Eye (tissue), 1 donor: ENCODE measurements around the gene ANO8.
"Not testable (repeated sequence)": the region's sequence is repeated elsewhere in the genome, so short reads cannot be mapped to it uniquely, and the experiment has no call there.

ENCODE experiments used
- DNase-seq: peaks from one replicate; pipeline ENCODE4 v3.0.0-alpha.2; 2015

Gene ANO8

DNA sequence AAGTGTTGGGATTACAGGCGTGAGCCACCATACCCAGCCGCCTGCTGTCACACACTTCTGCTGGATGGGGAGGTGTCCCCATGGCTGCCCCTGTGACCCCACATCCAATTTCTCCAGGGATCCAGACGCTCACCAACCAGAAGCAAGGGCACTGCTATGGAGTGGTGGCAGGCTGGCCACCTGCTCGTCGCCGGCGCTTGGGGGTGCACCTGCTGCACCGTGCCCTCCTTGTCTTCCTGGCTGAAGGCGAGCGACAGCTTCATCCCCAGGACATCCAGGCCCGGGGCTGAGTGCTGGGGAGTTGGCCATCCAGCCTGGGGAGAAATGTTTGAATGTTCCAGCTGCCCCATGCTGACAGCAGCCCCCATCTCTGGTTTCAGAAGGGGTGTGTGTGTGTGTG, 48.4 kb downstream of the ANO8 start:
- DNase-seq, result no peak

DNA sequence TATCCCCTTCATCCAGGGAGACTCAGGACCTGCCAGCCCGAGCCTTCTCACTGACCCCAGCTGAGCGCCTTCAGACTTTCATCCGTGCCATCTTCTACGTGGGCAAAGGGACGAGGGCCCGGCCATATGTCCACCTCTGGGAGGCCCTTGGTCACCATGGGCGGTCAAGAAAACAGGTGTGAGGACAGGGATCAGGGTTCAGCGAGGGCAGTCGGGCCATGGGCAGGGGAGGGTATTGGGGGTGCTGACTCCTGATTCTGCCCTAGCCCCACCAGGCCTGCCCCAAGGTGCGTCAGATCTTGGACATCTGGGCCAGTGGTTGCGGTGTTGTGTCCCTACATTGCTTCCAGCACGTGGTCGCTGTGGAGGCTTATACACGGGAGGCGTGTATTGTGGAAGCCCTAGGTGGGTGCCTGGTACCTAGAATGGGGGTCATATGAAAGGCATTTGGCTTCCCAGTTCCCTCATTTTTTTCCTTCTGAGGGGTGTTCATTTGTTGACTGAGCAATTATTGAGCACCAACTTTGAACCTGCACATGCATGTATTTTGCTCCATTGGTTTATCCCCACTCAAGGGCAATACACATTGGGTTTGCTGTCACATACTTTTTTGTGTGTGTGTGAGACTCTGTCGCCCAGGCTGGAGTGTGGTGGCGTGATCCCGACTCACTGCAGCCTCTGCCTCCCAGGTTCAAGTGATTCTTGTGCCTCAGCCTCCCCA, 49.1 kb downstream of the ANO8 start:
- no peak for DNase-seq

DNA sequence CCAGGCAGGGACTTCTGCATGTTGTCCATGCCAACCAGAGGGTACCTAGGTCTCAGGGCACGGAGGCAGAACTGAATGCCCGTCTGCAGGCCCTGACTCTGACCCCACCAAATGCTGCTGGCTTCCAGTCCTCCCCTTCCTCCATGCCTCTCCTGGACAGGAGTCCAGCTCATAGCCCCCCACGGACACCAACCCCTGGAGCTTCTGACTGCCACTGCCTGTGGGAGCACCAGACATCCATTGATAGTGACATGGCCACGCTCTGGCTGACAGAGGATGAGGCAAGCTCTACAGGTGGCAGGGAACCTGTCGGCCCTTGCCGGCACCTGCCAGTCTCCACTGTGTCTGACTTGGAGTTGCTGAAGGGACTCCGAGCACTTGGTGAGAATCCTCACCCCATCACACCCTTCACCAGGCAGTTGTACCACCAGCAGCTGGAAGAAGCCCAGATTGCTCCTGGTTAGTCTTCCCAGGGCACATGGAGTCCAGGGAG, 51.1 kb downstream of the ANO8 start:
- no peak for DNase-seq

DNA sequence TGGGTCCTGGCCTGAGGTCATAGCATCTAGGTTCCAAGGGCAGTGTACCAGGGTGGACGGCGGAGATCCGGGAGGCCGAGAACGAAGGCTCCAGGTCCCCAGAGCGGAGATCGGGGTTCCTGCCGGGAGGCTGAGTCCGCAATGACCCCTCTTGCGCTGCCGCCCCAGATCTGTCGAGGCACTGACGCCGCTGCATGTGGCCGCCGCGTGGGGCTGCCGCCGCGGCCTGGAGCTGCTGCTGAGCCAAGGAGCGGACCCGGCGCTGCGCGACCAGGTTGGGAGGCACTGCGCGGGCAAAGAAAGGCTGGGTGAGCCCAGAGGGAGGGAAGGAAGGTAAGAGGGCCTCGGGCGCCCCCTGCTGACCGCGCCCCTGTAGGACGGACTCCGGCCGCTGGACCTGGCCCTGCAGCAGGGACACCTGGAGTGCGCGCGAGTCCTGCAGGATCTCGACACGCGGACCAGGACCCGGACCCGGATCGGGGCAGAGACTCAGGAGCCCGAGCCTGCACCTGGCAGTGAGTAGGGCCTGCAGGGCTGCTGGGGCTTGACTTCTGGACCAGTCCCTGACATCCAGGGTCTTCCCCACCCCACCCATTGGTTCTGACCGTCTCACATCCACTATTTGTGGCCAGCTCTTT, 52.0 kb downstream of the ANO8 start:
- DNase-seq, result peak; percentile 93

DNA sequence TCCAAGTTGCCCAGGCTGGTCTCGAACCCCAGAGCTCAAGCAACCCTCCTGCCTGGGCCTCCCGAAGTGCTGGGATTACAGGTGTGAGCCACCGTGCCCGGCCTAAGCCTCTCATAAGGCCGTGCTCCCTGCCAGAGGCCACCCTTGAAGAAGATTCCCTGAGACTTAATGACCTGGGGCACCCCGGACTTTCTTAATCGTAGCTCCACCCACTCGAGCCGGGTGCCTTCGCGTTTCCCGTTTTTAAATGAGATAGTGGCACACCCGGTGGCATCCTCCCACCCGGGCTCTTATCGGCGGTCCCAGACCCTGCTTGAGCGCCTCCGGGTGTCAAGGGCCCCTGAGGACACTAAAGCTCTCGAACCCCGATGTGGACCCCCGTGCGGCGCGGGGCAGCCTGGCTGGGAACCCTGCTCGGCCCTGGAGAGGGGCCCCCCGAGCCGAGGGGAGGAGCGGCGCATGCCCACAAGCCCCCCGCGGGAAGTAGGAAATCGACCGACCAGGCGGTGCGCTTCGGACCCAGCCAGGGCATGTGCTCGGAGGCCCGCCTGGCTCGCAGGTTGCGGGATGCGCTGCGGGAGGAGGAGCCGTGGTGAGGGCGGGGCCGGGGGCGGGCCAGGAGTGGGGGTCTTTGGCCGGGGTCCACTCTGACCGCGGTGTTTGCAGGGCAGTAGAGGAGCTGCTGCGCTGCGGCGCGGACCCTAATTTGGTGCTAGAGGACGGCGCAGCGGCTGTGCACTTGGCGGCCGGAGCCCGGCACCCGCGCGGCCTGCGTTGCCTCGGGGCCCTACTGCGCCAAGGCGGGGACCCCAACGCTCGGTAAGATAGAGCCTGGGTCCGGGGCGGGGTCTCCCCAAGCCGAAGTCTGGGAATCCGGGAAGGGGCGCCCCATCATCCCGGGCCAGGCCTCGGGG, 53.0 kb downstream of the ANO8 start, which contains the start of gene ANKLE1:
TSS of gene ANKLE1 (plus strand) at position 511 of the 914 bp plus-strand sequence. CDS start at position 531, 20 bp downstream.
- DNase-seq, result peak; percentile 72

DNA sequence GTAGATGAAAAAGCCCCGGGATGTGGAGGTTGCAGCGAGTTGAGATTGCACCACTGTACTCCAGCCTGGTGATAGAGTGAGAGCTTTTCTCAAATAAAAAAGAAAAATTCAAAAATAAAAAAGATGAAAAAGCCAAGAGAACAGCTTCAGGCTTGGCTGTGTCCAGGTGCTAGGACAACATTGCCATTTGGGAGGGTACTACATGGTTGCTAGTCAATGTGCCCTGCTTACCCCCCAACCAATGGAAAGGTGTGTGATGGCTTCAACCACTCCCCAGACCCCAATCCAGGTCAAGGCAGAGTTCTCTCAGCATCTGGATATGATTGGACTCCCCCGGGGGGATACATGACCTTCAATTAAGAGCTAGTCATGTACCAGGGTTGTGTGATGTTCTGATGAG, 55.2 kb downstream of the ANO8 start:
- DNase-seq, result no peak

DNA sequence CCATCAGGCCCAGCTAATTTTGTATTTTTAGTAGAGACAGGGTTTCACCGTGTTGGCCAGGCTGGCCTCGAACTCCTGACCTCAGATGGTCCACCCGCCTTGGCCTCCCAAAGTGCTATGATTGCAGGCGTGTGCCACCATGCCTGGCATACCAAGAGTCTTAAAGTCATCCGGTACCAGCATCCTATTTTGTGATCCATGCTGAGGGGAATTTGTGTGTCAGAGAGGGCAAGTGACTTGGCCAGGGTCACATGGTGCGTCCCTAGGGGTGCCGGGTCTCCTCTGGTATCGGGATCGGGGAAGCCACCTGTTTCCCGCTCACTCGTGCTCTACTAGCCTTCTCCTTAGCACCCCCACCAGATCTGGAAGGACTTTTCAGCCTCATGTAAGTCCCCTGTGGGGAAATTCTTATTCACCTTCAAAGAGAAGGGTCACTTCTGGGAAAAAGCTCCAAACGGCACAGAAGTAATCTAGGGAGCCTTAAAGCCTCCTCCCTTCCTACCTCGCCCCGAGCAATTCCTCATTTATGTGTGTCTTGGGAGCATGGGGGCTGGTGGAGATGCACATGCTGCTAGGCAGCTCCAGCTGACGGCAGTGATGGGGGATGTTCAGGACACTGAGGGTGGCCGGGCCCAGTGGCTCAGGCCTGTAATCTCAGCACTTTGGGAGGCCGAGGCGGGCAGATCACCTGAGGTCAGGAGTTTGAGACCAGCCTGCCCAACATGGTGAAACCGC, 59.0 kb downstream of the ANO8 start:
- DNase-seq, result no peak

DNA sequence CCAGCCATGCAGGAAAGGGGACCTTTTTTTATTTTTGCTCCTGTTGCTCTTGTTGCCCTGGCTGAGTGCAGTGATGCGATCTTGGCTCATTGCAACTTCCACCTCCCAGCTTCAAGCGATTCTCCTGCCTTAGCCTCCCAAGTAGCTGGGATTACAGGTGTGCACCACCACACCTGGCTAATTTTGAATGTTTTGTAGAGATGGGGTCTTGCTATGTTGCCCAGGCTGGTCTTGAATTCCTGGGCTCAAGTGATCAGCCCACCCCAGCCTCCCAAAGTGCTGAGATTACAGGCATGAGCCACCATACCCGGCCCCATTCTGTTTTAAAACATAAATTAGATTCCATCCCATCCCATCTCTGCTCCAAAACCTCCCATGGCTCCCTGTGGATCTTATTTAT, 59.8 kb downstream of the ANO8 start:
- not testable (repeated sequence) for DNase-seq
